Adipocyte (in vitro differentiated cells): ENCODE measurements around the gene PTGER1.
"Not testable (repeated sequence)": the region's sequence is repeated elsewhere in the genome, so short reads cannot be mapped to it uniquely, and the experiment has no call there.

Experiments used
- DNase-seq: peaks from one replicate; pipeline ENCODE4 v3.0.0-alpha.2; 2015; ENCODE audit warnings: low read depth
- H3K27me3 ChIP-seq: replicated peaks from 2 replicates; pipeline ENCODE4 v1.7.0; 2013; ENCODE audit warnings: mild to moderate bottlenecking, low read length, moderate library complexity; ENCODE audit not compliant: control insufficient read depth, insufficient read depth
- H3K36me3 ChIP-seq: 2 replicates; pipeline ENCODE4 v1.7.0; 2013; ENCODE audit warnings: low read length, mild to moderate bottlenecking, moderate library complexity; ENCODE audit not compliant: control insufficient read depth, insufficient read depth, severe bottlenecking
- H3K4me1 ChIP-seq: 2 replicates; pipeline ENCODE4 v1.7.0; 2013; ENCODE audit warnings: mild to moderate bottlenecking, low read length, moderate library complexity; ENCODE audit not compliant: control insufficient read depth, insufficient read depth
- H3K4me3 ChIP-seq: 2 replicates; pipeline ENCODE4 v1.7.0; 2013; ENCODE audit warnings: mild to moderate bottlenecking, low read length, moderate library complexity
- H3K9ac ChIP-seq: 2 replicates; pipeline ENCODE4 v1.7.0; 2013; ENCODE audit warnings: mild to moderate bottlenecking, low read length, moderate library complexity
- H3K9me3 ChIP-seq: 2 replicates; pipeline ENCODE4 v1.7.0; 2013; ENCODE audit warnings: mild to moderate bottlenecking, low read length, moderate library complexity; ENCODE audit not compliant: control insufficient read depth

PTGER1 gene

DNA sequence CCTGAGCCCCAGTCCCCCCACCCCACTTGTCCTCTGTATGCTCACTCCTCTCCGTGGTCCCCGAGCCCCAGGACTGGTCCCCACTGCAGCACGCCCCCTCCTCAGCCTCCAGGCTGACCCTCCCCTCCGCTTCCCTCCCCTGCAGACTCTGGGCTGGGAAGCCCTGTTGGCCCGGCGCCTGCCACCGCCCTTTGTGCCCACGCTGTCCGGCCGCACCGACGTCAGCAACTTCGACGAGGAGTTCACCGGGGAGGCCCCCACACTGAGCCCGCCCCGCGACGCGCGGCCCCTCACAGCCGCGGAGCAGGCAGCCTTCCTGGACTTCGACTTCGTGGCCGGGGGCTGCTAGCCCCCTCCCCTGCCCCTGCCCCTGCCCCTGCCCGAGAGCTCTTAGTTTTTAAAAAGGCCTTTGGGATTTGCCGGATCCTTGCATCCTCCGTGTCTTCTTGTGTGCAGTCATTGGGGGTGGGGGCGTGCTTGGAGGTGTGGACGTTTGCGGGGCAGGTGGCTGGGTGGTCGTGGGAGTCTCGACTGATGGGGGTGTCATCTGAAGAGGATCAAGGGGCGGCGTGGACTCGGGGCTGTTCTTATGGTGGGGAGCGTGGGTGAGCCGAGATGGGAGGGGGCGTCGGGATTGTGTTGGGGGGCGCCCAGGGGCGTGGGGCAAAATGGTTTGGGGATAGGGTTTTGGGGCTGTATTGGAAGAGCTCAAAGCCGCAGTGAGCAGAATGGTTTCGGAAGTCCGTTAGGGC is 3.5 kb downstream of the PTGER1 start:
- Histone ChIP-seq H3K4me1 (peaks cover 5% of the 10 kb centered on the region), H3K27me3 (no peaks in the 10 kb centered on the region), H3K36me3 (peaks cover 18% of the 10 kb centered on the region), H3K4me3 (no peak overlapping the region), H3K9me3 (no peaks in the 10 kb centered on the region), H3K9ac (no peak overlapping the region)
- no peak for DNase-seq

- Histone ChIP-seq H3K4me3 (no peak overlapping the region), H3K9me3 (no peaks in the 10 kb centered on the region), H3K36me3 (peaks cover 18% of the 10 kb centered on the region), H3K9ac (no peak overlapping the region), H3K4me1 (peaks cover 3% of the 10 kb centered on the region), H3K27me3 (no peaks in the 10 kb centered on the region)
- DNase-seq, result no peak
Measured at GRCh38 chr19:14470031-14470876, 4.9 kb downstream of the PTGER1 start.

- H3K36me3 ChIP-seq, result peaks cover 35% of the 10 kb centered on the region
Measured at GRCh38 chr19:14467816-14468215, 7.3 kb downstream of the PTGER1 start.

DNA sequence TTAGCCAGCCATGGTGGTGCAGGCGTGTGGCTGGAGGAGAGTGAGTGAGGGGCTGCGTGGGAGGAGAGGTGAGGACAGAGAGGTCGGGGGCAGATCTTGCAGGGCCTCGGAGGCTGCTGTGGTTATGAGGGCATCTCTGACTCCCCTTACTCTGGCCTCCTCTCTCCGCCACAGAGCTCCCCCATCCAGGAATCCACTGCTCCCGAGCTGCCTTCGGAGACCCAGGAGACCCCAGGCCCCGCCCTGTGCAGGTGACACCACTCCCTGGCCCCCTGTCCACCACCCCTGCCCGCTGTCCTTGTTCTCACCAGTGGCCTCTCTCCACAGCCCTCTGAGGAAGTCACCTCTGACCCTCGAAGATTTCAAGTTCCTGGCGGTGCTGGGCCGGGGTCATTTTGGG is 7.8 kb downstream of the PTGER1 start:
- Histone ChIP-seq H3K36me3 (peaks cover 35% of the 10 kb centered on the region), H3K9ac (no peak overlapping the region), H3K4me3 (no peak overlapping the region), H3K9me3 (no peaks in the 10 kb centered on the region), H3K27me3 (no peaks in the 10 kb centered on the region), H3K4me1 (peaks cover 3% of the 10 kb centered on the region)
- no peak for DNase-seq

More at GRCh38 chr19:14467816-14468215, 7.3 kb downstream of the PTGER1 start:
- Histone ChIP-seq H3K27me3 (no peaks in the 10 kb centered on the region), H3K4me1 (peaks cover 3% of the 10 kb centered on the region), H3K9ac (no peak overlapping the region), H3K4me3 (no peak overlapping the region), H3K9me3 (no peaks in the 10 kb centered on the region)
- no peak for DNase-seq

GRCh38 chr19:14463747-14464146 is 11.4 kb downstream of the PTGER1 start:
- H3K4me3 ChIP-seq, result no peak overlapping the region
- no peaks in the 10 kb centered on the region for H3K9me3 ChIP-seq
- DNase-seq, result no peak
- peaks cover 43% of the 10 kb centered on the region for H3K36me3 ChIP-seq
- H3K27me3 ChIP-seq, result no peaks in the 10 kb centered on the region
- no peak overlapping the region for H3K9ac ChIP-seq
- H3K4me1 ChIP-seq, result no peaks in the 10 kb centered on the region

DNA sequence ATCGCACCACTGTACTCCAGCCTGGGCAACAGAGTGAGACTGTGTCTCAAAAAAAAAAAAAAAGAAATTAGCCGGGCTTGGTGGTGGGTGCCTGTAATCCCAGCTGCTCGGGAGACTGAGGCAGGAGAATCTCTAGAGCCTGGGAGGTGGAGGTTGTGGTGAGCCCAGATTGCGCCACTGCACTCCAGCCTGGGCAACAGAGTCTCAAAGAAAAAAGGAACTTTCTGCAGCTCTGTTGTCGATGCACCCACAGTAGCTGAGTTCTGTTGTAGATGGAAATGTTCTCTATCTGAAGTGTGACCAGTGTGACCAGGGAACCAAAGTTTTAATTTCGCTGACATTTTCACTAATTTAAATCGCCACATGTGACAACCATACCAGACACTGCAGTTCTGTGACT is 12.8 kb downstream of the PTGER1 start:
- not testable (repeated sequence) for H3K9ac ChIP-seq, DNase-seq, H3K9me3 ChIP-seq, H3K4me1 ChIP-seq, H3K27me3 ChIP-seq, H3K4me3 ChIP-seq
- peaks cover 44% of the 10 kb centered on the region for H3K36me3 ChIP-seq

- Histone ChIP-seq H3K4me1 (peaks cover 2% of the 10 kb centered on the region), H3K9ac (no peak overlapping the region), H3K9me3 (no peaks in the 10 kb centered on the region), H3K4me3 (no peak overlapping the region), H3K36me3 (peaks cover 49% of the 10 kb centered on the region), H3K27me3 (no peaks in the 10 kb centered on the region)
- no peak for DNase-seq
Measured at GRCh38 chr19:14460935-14461334, 14.2 kb downstream of the PTGER1 start.

DNA sequence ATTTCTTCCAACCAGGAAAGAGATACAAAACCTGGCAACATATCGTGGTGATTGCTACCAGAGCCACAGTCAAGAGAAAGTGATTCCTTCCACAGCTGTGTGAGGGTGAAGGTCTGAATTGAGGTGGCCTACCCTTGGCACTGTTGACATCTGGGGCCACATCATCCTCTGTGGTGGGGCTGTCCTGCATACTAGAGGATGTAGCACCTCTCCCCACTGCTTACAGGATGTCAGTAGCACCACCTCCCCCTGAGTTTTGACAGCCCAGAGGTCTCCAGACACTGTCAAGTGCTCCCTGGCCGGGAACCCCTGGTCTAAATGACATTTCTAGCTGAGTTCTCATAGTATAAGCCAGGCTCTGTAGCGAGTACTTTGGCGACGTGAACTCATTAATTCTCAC is 15.5 kb downstream of the PTGER1 start:
- no peak for DNase-seq

GRCh38 chr19:14452303-14452702 is 22.9 kb downstream of the PTGER1 start:
- H3K9ac ChIP-seq, H3K9me3 ChIP-seq, H3K27me3 ChIP-seq, H3K4me3 ChIP-seq, H3K4me1 ChIP-seq, DNase-seq: not testable (repeated sequence)
- peaks cover 55% of the 10 kb centered on the region for H3K36me3 ChIP-seq

More for the DNA sequence above, 15.5 kb downstream of the PTGER1 start:
- H3K27me3 ChIP-seq, result no peaks in the 10 kb centered on the region
- peaks cover 2% of the 10 kb centered on the region for H3K4me1 ChIP-seq
- no peaks in the 10 kb centered on the region for H3K9me3 ChIP-seq
- H3K36me3 ChIP-seq, result peaks cover 53% of the 10 kb centered on the region
- no peak overlapping the region for H3K4me3 ChIP-seq
- no peak overlapping the region for H3K9ac ChIP-seq

DNA sequence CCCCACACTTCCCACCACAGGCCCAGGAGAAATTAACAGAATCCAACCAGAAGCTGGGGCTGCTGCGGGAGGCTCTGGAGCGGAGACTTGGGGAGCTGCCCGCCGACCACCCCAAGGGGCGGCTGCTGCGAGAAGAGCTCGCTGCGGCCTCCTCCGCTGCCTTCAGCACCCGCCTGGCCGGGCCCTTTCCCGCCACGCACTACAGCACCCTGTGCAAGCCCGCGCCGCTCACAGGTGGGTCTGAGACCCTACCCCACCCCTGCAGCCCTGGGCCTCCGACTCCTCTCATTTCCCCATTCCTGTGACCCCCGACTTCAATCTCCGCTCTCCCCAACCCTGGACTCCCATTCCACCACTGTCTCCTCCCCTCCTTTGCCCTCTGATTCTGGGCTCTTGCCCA is 24.3 kb downstream of the PTGER1 start:
- Histone ChIP-seq H3K27me3 (no peaks in the 10 kb centered on the region), H3K9ac (no peak overlapping the region), H3K4me3 (no peak overlapping the region), H3K4me1 (no peaks in the 10 kb centered on the region), H3K36me3 (peaks cover 64% of the 10 kb centered on the region), H3K9me3 (no peaks in the 10 kb centered on the region)
- no peak for DNase-seq

GRCh38 chr19:14450168-14450874 is 24.8 kb downstream of the PTGER1 start:
- no peaks in the 10 kb centered on the region for H3K4me1 ChIP-seq
- H3K4me3 ChIP-seq, result no peak overlapping the region
- H3K27me3 ChIP-seq, result no peaks in the 10 kb centered on the region
- H3K9ac ChIP-seq, result no peak overlapping the region
- DNase-seq, result peak; percentile 23
- H3K9me3 ChIP-seq, result no peaks in the 10 kb centered on the region
- H3K36me3 ChIP-seq, result peaks cover 64% of the 10 kb centered on the region
